Measurements from ENCODE around the gene RIN3. TPM values are rescaled to one million over a fixed set of nuclear protein-coding genes. Genes with fewer than 3 reads are reported as not detected.

The RIN3 gene
- total RNA-seq, 1 donor from 2014 or later, result 0.76 TPM

DNA sequence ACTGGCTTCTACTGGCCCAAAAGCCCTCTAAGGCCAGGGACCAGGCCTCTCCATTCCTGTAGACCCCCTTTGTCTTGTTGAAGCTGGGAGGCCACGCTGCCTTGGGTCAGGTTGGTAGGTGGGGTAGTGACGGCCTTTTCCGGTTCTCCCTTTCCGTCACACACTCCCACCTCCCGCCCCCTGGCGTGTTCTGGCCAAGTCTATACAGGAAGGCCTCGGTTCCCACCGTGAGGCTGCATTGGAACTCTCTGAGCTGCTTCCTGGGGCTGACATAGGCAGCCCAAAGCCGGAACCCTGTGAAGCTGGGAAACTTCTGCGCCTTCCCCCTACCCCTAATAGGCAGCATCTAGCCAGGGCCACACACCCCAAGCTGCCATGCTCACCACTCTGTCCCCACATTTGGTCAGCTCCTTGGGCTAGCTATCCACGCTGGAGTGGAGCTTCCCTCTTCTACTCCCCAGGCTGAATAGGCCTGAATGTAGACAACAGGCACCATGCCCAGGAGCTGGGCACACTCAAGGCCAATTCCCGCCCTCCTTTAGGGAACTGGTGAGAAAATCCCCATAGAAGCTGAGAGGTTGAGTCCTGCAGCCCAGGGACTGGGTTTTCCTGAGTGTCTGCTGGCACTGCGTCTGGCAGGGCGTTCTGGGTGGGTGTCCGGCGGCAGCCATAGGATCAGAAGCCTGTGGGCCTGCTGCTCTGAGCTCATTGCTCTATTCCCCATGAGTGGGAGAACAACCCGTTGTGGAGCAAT lies 35.7 kb downstream of the RIN3 start:
- H3K27ac Mint-ChIP-seq (ENCODE audit: unreplicated experiment), result peak overlapping the region; percentile 70
- peaks cover 2% of the 10 kb centered on the region for H3K9me3 Mint-ChIP-seq (ENCODE audit: unreplicated experiment)
- no peak for DNase-seq
- H3K4me1 Mint-ChIP-seq (ENCODE audit: low read depth, unreplicated experiment), result peaks cover 3% of the 10 kb centered on the region
- no peaks in the 10 kb centered on the region for H3K36me3 Mint-ChIP-seq (ENCODE audit: unreplicated experiment)
- no peak overlapping the region for H3K4me3 Mint-ChIP-seq (ENCODE audit: unreplicated experiment)
- TF ChIP-seq, protein P1, sequence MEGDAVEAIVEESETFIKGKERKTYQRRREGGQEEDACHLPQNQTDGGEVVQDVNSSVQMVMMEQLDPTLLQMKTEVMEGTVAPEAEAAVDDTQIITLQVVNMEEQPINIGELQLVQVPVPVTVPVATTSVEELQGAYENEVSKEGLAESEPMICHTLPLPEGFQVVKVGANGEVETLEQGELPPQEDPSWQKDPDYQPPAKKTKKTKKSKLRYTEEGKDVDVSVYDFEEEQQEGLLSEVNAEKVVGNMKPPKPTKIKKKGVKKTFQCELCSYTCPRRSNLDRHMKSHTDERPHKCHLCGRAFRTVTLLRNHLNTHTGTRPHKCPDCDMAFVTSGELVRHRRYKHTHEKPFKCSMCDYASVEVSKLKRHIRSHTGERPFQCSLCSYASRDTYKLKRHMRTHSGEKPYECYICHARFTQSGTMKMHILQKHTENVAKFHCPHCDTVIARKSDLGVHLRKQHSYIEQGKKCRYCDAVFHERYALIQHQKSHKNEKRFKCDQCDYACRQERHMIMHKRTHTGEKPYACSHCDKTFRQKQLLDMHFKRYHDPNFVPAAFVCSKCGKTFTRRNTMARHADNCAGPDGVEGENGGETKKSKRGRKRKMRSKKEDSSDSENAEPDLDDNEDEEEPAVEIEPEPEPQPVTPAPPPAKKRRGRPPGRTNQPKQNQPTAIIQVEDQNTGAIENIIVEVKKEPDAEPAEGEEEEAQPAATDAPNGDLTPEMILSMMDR (IDR thresholded peaks at IDR 0.05; ENCODE audit: partially characterized antibody, unreplicated experiment), result no peak
- H3K27me3 Mint-ChIP-seq (ENCODE audit: unreplicated experiment), result peaks cover 4% of the 10 kb centered on the region

DNA sequence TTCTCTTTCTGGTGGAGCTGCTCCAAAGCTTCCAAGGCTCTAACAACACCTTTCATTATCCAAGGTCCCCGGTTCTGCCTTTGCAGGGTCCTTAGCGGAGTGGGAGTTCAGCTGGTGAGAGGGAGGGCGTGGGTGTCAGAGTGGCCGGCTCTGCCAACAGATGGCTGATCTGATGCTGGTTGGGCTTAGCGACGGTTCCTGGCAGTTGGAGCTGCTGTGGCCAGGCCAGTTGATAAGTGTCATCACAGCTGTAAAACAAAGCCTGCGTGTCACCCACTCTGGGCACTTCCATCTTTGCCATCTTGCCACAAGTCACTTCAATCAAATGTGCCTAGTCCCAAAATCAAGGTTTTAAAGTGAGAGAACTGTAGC lies 36.3 kb downstream of the RIN3 start:
- Mint-ChIP-seq H3K36me3 (ENCODE audit: unreplicated experiment) (no peaks in the 10 kb centered on the region), H3K27ac (ENCODE audit: unreplicated experiment) (no peak overlapping the region), H3K9me3 (ENCODE audit: unreplicated experiment) (peaks cover 2% of the 10 kb centered on the region), H3K4me1 (ENCODE audit: low read depth, unreplicated experiment) (peaks cover 3% of the 10 kb centered on the region), H3K27me3 (ENCODE audit: unreplicated experiment) (peaks cover 4% of the 10 kb centered on the region), H3K4me3 (ENCODE audit: unreplicated experiment) (no peak overlapping the region)
- TF ChIP-seq, protein P1 (IDR thresholded peaks at IDR 0.05; ENCODE audit: partially characterized antibody, unreplicated experiment), result no peak
- DNase-seq, result peak; percentile 35

DNA sequence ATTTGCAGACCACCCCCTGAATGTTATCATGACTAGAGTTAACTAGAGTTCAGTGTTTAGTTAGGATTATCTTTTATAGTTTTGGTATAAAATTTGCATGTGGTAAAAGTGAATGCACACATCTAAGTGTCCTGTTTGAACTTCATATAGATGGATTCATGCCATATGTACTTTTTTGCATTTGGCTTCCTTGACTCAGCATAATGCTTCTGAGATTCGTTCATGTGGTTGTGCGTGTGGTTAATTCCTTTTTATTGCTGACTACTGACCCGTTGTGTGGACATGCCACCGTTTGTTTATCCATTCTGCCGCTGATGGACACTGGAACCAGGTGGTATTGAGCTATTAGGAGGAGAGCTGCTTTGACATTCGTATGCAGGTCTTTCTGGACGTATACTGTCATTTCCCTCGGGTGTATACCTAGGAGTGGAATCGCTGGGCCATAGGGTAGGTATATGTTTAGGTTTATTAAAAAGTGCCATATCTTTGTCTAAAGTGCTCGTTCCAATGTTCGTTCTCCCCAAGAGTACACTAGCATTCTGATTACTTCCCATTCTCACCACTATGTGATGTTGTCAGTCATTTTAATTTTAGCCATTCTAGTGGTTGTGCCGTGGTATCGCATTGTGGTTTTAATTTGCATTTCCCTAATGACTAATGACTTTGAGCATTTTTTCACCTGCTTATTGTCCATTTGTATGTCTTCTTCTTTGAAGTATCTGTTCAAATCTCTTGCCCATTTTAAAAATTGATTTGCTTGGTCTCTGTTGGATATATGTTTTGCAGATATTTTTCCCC lies 37.7 kb downstream of the RIN3 start:
- Mint-ChIP-seq H3K27me3 (ENCODE audit: unreplicated experiment) (peaks cover 4% of the 10 kb centered on the region), H3K27ac (ENCODE audit: unreplicated experiment) (no peak overlapping the region), H3K4me3 (ENCODE audit: unreplicated experiment) (no peak overlapping the region), H3K36me3 (ENCODE audit: unreplicated experiment) (no peaks in the 10 kb centered on the region), H3K4me1 (ENCODE audit: low read depth, unreplicated experiment) (peaks cover 5% of the 10 kb centered on the region), H3K9me3 (ENCODE audit: unreplicated experiment) (peaks cover 2% of the 10 kb centered on the region)
- DNase-seq, result no peak
- TF ChIP-seq, protein P1 (IDR thresholded peaks at IDR 0.05; ENCODE audit: partially characterized antibody, unreplicated experiment), result peak; percentile 19

DNA sequence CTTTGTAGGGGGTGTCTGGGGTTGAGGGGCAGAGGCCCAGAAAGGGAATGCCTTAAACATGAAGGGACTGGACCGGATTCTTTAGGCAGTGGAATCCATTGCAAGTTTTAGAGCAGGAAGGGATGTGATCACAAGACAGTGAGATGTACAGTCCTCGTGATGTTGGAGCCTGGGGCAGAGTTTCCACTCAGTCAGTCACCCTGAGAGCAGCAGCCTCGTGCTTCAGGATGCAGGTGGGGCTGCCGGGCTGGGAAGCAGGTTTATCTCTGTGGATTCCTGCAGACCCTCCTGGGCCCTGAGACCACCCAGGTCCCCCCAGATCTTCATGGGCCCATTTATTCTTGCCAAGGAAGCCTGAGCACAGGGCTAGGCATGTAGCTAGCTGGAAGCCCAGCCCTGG lies 38.5 kb downstream of the RIN3 start:
- DNase-seq, result no peak
- H3K27me3 Mint-ChIP-seq (ENCODE audit: unreplicated experiment), result peaks cover 3% of the 10 kb centered on the region
- TF ChIP-seq, protein P1 (IDR thresholded peaks at IDR 0.05; ENCODE audit: partially characterized antibody, unreplicated experiment), result no peak
- H3K9me3 Mint-ChIP-seq (ENCODE audit: unreplicated experiment), result peaks cover 2% of the 10 kb centered on the region
- no peak overlapping the region for H3K27ac Mint-ChIP-seq (ENCODE audit: unreplicated experiment)
- no peak overlapping the region for H3K4me3 Mint-ChIP-seq (ENCODE audit: unreplicated experiment)
- H3K4me1 Mint-ChIP-seq (ENCODE audit: low read depth, unreplicated experiment), result peaks cover 11% of the 10 kb centered on the region
- H3K36me3 Mint-ChIP-seq (ENCODE audit: unreplicated experiment), result no peaks in the 10 kb centered on the region

DNA sequence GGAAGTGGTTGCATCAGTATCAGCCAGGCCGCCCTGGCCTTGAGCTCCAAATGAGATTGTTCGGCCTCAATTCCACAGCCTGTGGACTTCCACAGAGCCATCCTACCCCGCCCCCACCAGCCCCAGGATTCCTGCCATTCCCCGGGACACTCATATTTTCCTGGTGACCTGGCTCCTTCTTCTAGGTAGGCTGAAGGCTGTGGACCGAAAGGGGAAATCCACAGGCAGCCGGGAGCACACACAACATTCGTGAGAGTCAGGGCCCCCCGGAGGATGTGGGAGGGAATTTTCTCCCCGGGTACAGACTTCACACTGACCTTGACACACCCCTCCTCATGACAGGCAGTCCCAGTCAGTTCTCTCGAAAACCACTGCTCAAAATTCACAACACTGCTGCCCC lies 39.9 kb downstream of the RIN3 start:
- peaks cover 2% of the 10 kb centered on the region for H3K9me3 Mint-ChIP-seq (ENCODE audit: unreplicated experiment)
- TF ChIP-seq, protein P1 (IDR thresholded peaks at IDR 0.05; ENCODE audit: partially characterized antibody, unreplicated experiment), result no peak
- peaks cover 11% of the 10 kb centered on the region for H3K4me1 Mint-ChIP-seq (ENCODE audit: low read depth, unreplicated experiment)
- H3K27ac Mint-ChIP-seq (ENCODE audit: unreplicated experiment), result no peak overlapping the region
- H3K4me3 Mint-ChIP-seq (ENCODE audit: unreplicated experiment), result no peak overlapping the region
- peaks cover 5% of the 10 kb centered on the region for H3K27me3 Mint-ChIP-seq (ENCODE audit: unreplicated experiment)
- no peak for DNase-seq
- H3K36me3 Mint-ChIP-seq (ENCODE audit: unreplicated experiment), result no peaks in the 10 kb centered on the region
